Measurements from ENCODE around the gene NLRP6.
"Not testable (repeated sequence)": the region's sequence is repeated elsewhere in the genome, so short reads cannot be mapped to it uniquely, and the experiment has no call there.

NLRP6 gene

GRCh38 chr11:256952-257737 is 21.1 kb upstream of the NLRP6 start:
- DNase-seq (ENCODE audit: low spot score) = no peak

GRCh38 chr11:257766-258493 is 20.3 kb upstream of the NLRP6 start:
- DNase-seq (ENCODE audit: low spot score) = no peak

- no peak for DNase-seq (ENCODE audit: low spot score)
Measured at GRCh38 chr11:259413-259812, 18.8 kb upstream of the NLRP6 start.

GRCh38 chr11:261624-262023 is 16.6 kb upstream of the NLRP6 start:
- DNase-seq (ENCODE audit: low spot score) = no peak

- no peak for DNase-seq (ENCODE audit: low spot score)
Measured at GRCh38 chr11:266676-267439, 11.3 kb upstream of the NLRP6 start.

- DNase-seq (ENCODE audit: low spot score) = no peak
Measured at GRCh38 chr11:267491-267994, 10.7 kb upstream of the NLRP6 start.

GRCh38 chr11:268716-269145 is 9.5 kb upstream of the NLRP6 start:
- not testable (repeated sequence) for DNase-seq (ENCODE audit: low spot score)

GRCh38 chr11:269146-269890 is 8.9 kb upstream of the NLRP6 start:
- no peak for DNase-seq (ENCODE audit: low spot score)

GRCh38 chr11:270451-271318 is 7.5 kb upstream of the NLRP6 start:
- no peak for DNase-seq (ENCODE audit: low spot score)

- no peak for DNase-seq (ENCODE audit: low spot score)
Measured at GRCh38 chr11:271319-271715, 6.9 kb upstream of the NLRP6 start.

GRCh38 chr11:272195-272930 is 5.8 kb upstream of the NLRP6 start:
- no peak for DNase-seq (ENCODE audit: low spot score)

- no peak for DNase-seq (ENCODE audit: low spot score)
Measured at GRCh38 chr11:272931-273198, 5.3 kb upstream of the NLRP6 start.

- DNase-seq (ENCODE audit: low spot score) = no peak
Measured at GRCh38 chr11:276219-276618, 2.0 kb upstream of the NLRP6 start.

GRCh38 chr11:279040-279965 is 1.1 kb downstream of the NLRP6 start:
- DNase-seq (ENCODE audit: low spot score) = no peak

- DNase-seq (ENCODE audit: low spot score) = no peak
Measured at GRCh38 chr11:279966-280705, 1.9 kb downstream of the NLRP6 start.

- no peak for DNase-seq (ENCODE audit: low spot score)
Measured at GRCh38 chr11:280706-281485, 2.7 kb downstream of the NLRP6 start.

- no peak for DNase-seq (ENCODE audit: low spot score)
Measured at GRCh38 chr11:281486-282161, 3.4 kb downstream of the NLRP6 start.
